Fibroblast of peridontal ligament (primary cell): Measurements from ENCODE around the gene ZNF766.
"Not testable (repeated sequence)": the region's sequence is repeated elsewhere in the genome, so short reads cannot be mapped to it uniquely, and the experiment has no call there.

Source experiments
- DNase-seq: peaks from one replicate; pipeline ENCODE4 v3.0.0-alpha.2; 2010; ENCODE audit errors: extremely low read depth

The ZNF766 gene

DNA sequence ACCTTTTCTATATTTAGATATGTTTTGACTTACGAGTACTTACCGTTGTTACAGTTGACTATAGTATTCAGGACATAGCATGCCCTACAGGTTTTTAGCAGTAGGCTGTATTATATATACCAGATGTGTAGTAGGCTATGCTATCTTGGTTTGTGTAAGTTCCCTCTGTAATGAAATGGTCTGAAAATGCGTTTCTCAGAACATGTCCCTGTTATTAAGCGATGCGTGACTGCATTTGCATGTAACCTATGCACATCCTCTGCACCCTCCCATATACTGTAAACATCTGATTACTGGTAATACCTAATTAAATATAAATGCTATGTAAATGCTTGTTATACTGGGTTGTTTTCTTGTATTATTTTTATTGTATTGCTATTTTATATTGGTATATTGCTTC, 6.6 kb downstream of the ZNF766 start:
- no peak for DNase-seq

DNA sequence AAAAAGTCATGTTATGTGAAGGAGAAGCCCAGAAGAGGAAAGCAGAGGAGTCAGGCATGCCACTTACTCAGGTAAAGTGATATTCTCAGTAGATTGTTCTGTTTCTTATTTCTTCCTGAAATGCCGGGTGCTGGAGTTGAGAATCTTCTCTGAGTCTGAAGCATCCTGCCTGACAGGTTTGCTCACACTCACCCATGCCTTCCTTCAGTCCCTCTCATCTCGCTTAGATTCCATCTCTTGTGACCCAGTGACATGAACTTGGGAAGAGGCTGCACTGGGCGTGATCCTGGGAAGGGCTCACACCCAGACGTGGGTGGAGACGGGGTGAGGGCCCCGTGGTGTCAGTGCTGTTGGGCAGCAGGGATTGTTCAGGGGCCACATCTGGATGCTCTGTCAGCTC, 8.1 kb downstream of the ZNF766 start:
- DNase-seq = no peak

GRCh38 chr19:52286256-52286655, 16.9 kb downstream of the ZNF766 start:
- no peak for DNase-seq

DNA sequence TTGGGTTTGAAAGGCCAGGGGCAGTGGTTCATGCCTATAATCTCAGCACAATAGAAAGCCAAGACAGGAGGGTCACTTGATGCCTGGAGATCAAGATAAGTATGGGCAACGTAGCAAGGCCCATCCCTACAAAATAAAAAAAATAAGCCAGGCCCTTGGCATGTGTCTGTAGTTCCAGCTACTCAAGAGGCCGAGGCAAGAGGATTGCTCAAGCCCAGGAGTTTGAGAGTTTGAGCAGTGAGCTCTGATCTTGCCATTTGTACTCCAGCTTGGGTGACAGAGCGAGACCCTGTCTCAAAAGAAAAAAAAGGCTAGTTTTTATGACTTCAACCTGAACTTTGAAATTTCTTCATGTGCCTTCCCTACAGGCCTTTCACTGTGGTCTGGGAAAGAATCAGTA, 22.4 kb downstream of the ZNF766 start:
- DNase-seq = no peak

DNA sequence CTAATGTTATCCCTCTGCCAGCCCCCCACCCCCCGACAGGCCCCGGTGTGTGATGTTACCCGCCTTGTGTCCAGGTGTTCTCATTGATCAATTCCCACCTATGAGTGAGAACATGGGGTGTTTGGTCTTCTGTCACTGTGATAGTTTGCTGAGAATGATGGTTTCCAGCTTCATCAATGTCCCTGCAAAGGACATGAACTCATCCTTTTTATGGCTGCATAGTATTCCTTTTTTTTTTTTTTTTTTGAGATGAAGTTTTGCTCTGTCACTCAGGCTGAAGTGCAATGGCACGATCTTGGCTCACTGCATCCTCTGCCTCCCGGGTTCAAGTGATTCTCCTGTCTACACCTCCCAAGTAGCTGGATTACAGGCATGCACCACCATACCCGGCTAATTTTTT, 23.6 kb downstream of the ZNF766 start:
- DNase-seq = not testable (repeated sequence)

DNA sequence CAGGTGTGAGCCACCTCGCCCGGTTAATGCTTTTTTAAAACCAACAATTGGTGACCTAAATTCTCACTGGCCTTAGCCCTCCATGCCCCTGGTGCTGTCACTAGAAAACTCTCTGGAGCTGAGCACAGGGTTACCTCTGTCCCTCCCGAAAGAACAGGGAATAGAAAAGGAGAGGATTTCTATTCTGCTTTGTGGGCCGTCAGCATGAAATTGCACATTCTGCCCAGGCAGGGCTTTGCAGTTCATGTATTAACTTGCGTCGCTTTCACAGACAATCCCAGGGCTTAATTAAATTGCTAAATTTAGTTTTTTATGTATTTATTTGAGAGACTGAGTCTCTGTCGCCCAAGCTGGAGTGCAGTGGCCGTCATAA, 27.0 kb downstream of the ZNF766 start:
- no peak for DNase-seq

GRCh38 chr19:52296773-52297600, 27.6 kb downstream of the ZNF766 start, which contains the start of gene ZNF480:
Gene ZNF480, plus strand, starts transcription at chr19:52297169. Its CDS starts 3,244 bp downstream, at chr19:52300413.
- DNase-seq = peak; percentile 71

DNA sequence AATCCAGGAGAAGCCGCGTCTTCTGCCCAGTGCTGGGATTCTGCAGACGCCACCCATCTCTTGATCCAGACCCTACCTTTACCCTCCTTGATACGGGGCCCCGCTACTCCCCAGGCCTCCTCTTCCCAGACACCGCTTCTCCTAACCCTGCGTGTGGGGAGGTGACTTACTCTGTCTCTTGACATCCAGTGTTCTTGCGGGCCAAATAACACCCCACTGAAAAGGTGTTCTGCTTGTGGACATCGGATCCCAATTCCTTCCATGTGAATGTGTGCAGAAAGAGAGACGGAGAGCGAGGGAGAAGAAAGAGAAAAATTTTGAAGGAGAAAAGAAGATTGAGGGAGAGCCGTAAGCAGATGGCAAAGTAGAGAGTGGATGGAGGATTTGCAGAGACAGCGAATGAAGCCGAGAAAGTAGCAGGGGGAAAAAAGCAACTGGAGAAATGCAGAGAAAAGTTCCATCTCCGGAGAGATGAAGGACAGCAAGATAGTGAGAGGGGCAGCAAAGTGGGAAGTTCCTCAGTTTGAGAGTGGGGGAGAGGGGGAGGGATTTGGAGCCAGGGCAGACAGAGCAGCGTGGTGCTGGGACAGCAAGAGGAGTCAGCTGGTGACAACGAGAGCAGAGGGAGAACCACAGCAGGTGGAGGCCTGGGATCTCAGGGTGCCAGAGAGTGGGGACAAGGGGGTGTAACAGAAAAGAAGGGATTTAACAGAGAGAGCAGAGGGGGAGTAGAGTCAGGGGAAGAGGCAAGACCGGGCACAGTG, 28.4 kb downstream of the ZNF766 start:
- no peak for DNase-seq

- peak; percentile 12 for DNase-seq
These were observed 37.9 kb downstream of the ZNF766 start for GRCh38 chr19:52307275-52307674.

- DNase-seq = no peak
These were observed 53.0 kb downstream of the ZNF766 start for GRCh38 chr19:52322429-52322828.

DNA sequence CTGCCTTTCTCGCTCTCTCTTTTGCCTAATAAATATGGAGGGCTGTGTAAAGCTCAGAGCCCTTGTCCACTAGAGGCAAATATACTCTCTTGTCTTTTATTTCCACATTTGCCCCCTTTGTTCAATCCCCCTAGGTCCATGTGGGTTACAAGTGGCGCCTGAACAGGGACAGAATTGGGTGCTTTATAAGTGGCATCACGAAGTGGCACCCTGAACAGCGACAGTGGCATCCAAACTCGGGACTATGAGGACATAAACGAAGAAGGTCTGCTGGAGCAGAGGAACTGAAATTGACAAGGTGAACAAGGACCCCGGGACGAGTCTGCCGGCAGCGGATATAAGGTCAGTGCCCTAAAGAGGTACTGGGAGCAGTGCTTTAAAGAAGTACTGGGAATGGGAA, 62.4 kb downstream of the ZNF766 start:
- DNase-seq = peak; percentile 2

- no peak for DNase-seq
These were observed 66.4 kb downstream of the ZNF766 start for GRCh38 chr19:52335768-52336116.

GRCh38 chr19:52336117-52336790, 66.9 kb downstream of the ZNF766 start, which contains the start of gene ZNF610:
Gene ZNF610, plus strand, starts transcription at chr19:52336243. Its CDS starts 12,930 bp downstream, at chr19:52349173.
- peak; percentile 80 for DNase-seq

- DNase-seq = peak; percentile 28
These were observed 67.5 kb downstream of the ZNF766 start for GRCh38 chr19:52336791-52337381.

GRCh38 chr19:52339022-52339421, 69.6 kb downstream of the ZNF766 start:
- DNase-seq = not testable (repeated sequence)

- peak; percentile 12 for DNase-seq
These were observed 74.2 kb downstream of the ZNF766 start for GRCh38 chr19:52343548-52343947.

DNA sequence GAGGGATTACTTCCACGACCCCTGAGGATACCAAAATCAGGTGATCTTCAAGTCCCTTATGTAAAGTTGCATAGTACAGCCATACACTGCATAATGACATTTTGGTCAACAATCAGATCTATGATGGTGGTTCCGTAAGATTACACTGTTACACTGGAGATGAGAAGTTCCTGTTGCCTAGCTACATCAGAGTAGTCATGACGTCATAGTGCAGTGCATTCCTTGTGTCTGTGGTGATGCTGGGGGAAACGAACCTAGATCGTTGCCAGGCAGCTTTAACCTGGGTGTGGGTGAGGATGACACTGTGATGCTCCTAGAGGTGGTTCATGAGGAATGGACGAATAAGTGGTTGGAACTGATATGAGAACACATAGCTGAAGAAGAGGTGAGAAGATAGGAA, 75.8 kb downstream of the ZNF766 start:
- no peak for DNase-seq
